ENCODE data around the gene TMTC3.
"Not testable (repeated sequence)": the region's sequence is repeated elsewhere in the genome, so short reads cannot be mapped to it uniquely, and the experiment has no call there.

Gene TMTC3

DNA sequence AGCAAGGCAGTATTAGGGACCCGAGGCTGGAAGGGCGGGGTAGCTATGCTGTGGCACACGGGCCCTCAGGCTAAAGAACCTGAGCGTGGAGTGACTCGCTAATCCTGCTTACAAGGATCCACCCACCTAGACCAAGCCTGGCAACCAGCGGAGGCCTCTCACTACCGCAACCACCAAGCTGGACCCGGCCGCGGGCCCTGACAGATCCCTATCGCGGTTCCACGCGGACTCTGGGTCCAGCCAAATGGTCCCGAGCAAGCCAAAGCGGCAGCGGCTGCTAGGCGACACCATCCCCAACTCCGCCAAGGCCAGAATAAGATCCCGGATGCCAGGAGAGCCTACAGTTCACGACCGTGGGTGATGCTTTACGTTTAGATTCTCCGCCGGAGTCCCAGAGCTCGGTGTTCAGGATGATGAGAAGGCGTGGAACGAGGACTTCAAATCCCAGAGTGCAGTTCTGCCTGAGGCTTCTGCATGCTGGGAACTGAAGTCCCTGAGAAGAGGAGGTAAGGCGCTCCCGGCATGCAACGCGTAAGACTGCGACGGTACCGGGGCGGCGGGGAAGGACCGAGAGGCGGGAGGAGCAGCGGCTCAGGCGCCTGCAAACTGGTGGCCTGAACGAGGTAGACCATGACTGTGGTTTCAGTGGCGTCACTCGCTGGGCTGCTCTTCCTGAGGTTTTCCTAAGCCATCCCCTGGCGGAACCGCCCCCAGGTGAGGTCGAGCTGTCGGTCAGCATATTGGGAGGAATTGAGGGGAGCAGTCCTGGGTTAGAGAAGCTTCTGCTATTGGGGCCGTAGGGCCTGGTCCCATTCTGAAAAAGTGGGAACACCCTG lies at the start of gene TMTC3, which contains the start of gene CEP290:
Gene TMTC3, plus strand, starts transcription at position 534 of the 836 bp plus-strand sequence. CDS start 6,009 bp downstream, outside the sequence.
Gene CEP290, minus strand, starts transcription at position 315 of the 836 bp plus-strand sequence. CDS start 781 bp downstream, outside the sequence.
- peak; percentile 87 for DNase-seq

GRCh38 chr12:88092771-88093170 lies 49.3 kb upstream of the TMTC3 start:
- DNase-seq: no peak

DNA sequence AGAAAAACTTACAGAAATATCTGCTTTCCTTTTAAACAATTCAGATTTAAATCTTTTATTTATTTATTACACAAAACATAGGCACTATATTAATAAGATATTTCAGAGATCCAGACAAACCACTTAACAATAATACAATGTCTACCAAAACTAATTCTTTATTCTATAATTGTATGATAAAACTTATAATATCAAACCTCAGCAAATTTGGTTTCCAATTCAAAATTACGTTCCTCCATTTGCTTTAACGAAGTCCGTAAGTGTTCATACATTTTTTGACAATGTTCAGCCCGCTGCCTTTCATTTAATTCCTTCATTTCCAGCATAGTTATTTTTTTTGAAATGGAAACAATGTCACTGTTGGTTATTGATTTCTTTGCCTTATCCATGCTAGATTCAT lies 48.5 kb upstream of the TMTC3 start:
- no peak for DNase-seq

DNA sequence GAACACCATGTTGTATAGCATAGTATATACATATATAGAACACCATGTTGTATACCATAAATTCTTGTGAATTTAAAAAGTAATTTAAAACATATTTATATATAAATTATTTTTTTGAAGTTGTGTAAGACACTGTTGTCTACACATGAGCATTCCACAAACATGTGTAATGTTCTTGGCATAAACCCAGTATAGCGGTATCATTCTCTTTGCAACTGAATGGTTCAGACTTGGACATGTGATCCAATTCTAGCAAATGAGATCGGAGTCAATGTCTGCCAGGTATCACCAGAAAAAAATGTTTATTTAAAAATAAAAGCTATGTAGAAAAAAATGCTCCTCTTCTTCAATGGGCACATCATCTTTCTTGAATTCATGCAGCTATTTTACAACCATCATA lies 34.1 kb upstream of the TMTC3 start:
- DNase-seq: no peak

GRCh38 chr12:88111074-88111652 lies 30.9 kb upstream of the TMTC3 start:
- no peak for DNase-seq

DNA sequence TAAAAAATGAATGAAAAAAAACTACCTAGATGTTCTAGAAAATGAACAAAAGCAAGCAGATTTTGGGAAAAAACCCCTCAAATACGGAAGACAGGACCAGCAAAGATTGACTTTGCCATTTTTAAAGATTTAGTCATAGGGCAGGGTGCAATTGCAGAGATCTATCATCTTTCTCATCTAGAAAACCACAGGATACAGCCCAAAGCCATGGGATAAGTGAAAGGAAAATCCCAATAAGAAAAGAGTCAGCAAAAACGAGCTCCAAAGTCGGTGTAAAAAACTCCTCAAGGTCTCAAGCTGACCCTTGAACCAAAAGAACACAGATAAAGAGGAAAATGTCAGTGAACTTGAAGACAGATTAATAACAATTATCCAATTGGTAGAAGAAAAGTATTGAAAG lies 28.2 kb upstream of the TMTC3 start:
- no peak for DNase-seq

DNA sequence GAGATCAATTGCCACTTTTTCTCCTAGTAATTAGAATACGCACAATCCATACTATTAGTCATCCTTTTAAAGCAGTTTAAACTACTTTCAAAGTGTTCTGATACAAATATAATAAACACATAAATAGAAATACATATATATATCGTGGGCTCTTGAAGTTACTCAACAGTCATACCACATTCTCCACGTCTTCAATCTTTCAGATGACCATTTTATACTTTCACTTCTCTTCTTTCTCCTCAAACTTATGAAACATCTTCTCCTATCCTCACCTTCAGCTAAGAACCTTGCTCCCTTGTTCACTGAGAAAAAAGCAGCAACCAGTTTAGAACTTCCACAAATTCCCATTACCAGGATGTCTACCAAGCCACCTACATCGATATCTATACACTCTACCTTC lies 19.4 kb upstream of the TMTC3 start:
- no peak for DNase-seq

GRCh38 chr12:88127099-88127498 lies 15.0 kb upstream of the TMTC3 start:
- no peak for DNase-seq

DNA sequence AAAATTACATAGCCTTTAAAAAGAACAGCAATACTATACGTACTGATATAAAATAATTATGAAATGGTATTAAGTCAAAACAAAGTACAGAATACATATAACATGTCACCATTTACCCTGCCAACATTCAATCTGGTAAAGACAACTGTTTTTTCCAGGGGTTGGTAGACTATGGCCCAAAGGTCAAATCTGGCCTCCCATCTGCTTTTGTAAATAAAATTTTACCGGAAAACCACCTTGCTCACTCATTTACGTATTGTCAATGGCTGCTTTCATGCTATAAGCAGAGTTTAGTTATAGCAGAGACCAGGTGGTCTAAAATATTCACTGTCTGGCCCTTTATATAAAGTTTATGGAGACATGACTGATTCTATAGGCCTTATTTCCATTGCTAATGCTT lies 14.3 kb upstream of the TMTC3 start:
- no peak for DNase-seq

GRCh38 chr12:88132392-88132791 lies 9.7 kb upstream of the TMTC3 start:
- no peak for DNase-seq

DNA sequence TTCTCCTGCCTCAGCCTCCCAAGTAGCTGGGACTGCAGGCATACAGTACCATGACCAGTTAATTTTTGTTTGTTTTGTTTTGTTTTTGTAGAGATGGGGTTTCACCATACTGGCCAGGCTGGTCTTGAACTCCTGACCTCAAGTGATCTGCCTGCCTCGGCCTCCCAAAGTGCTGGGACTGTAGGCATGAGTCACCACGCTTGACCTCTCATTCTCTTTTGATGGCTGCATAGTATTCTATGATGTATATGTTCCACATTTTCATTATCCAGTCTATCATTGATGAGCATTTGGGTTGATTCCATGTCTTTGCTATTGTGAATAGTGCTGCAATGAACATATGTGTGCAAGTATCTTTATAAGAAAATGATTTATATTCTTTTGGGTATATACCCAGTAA lies 8.9 kb upstream of the TMTC3 start:
- DNase-seq: not testable (repeated sequence)

- not testable (repeated sequence) for DNase-seq
These were observed 2.4 kb upstream of the TMTC3 start for GRCh38 chr12:88139711-88140110.

GRCh38 chr12:88141425-88141773 lies 708 bp upstream of the TMTC3 start:
- DNase-seq: no peak

DNA sequence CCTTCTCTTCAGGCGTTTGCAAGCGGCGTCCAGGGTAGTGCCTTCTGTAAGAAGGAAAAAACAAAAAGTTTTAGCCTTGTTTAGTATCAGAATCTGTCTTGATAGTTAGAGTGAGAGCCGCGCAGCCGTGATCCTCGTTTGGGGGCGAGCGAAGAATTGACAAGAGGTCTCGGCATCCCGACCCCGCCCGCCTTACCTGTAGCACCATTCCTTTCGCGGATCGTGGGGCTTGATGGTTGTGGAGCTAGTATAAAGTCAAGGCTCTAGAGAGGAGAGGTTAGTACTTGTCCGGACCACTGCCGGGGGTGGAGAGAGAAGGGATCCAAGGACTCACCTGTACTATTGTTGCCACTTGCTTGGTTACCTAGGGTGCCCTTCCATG lies 494 bp downstream of the TMTC3 start:
- DNase-seq: peak; percentile 36

- DNase-seq: no peak
These were observed 1.9 kb downstream of the TMTC3 start for GRCh38 chr12:88144037-88144436.

- DNase-seq: no peak
These were observed 2.7 kb downstream of the TMTC3 start for GRCh38 chr12:88144546-88145468.

- DNase-seq: no peak
These were observed 3.7 kb downstream of the TMTC3 start for GRCh38 chr12:88145567-88146505.

DNA sequence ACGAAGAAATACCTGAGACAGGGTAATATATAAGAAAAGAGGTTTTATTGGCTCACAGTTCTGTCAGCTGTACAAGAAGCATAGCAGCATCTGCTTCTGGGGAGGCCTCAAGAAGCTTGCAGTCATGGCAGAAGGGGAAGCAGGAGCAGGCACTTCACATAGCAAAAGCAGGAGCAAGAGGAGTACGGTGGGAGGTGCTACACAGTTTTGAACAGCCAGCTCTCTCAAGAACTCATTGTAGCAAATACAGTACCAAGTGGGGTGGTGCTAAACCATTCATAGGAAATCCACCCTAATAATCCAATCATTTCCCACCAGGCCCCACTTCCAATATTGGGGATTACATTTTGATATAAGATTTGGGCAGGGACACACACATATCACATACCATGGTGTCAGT lies 8.0 kb downstream of the TMTC3 start:
- no peak for DNase-seq

DNA sequence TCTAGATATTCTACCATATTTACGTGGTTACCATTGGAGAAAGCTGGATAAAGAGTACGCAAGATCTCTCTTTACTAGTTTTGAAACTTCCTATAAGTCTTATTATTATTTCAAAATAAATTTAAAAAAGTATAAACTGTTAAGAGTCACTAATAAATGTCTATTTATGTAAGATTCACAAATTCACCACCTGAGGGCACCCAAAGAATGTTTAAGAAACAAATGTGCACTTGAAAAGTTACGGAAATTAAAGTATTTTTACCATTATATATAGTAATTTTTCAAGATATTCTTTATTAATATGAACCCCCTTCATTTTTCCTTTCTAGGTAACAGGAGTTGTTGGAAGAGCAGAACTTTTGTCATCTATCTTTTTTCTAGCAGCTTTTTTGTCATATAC lies 11.9 kb downstream of the TMTC3 start:
- no peak for DNase-seq

- DNase-seq: no peak
These were observed 14.1 kb downstream of the TMTC3 start for GRCh38 chr12:88156075-88156654.

- DNase-seq: no peak
These were observed 21.3 kb downstream of the TMTC3 start for GRCh38 chr12:88163371-88163770.

DNA sequence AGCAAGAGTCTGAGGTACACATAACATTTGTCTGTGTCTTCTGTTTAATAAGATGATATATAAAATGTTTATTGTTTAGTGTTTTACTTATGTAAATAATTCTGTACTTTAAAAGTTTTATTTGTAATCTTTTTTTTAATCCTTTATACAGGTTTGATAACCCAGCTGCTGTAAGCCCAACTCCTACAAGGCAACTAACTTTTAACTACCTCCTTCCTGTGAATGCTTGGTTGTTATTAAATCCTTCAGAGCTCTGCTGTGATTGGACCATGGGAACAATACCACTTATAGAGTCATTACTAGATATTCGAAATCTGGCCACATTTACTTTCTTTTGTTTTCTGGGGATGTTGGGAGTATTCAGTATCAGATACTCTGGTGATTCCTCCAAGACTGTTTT lies 24.1 kb downstream of the TMTC3 start:
- DNase-seq: no peak

Data from activated CD4-positive, CD25-positive, alpha-beta regulatory T cell treated with anti-CD3 and anti-CD28 coated beads, Interleukin-2, amount 50 U/mL, for 72 hours (primary cell).